HEK293 (cell line): ENCODE measurements around the gene CIAO2B.

ENCODE experiments used
- CTCF ChIA-PET: fragments of 350-600 bp; formaldehyde crosslinking; extraction: SDS; loops from one replicate; lab custom pipeline; 2021; ENCODE audit warnings: antibody characterized with exemption; lab: Yijun Ruan, JAX
- POLR2A ChIA-PET: fragments of 300-600 bp; formaldehyde crosslinking; extraction: SDS; loops from one replicate; lab custom pipeline; 2020; ENCODE audit warnings: antibody characterized with exemption, inconsistent platforms; lab: Yijun Ruan, JAX
- H3K27ac ChIP-seq: fragments of 200-500 bp; sonication (Bioruptor generic); 2 replicates; pipeline ENCODE4 v1.5.1; 2014; ENCODE audit warnings: low read depth, low read length, control low read depth, inconsistent platforms; ENCODE audit errors: extremely low read depth
- H3K36me3 ChIP-seq, 2 experiments: fragments of 200-500 bp in 1 of 2; sonication (Bioruptor generic) in 1 of 2; 1 replicate in 1 of 2; 2 replicates in 1 of 2; pipeline ENCODE4 v1.5.1; 2014 to 2017; ENCODE audit warnings: inconsistent platforms in 2 of 2, low read length in 2 of 2; ENCODE audit not compliant: control insufficient read depth in 2 of 2, insufficient read depth in 1 of 2
- H3K4me1 ChIP-seq: fragments of 200-500 bp; sonication (Bioruptor generic); 2 replicates; pipeline ENCODE4 v1.5.1; 2014; ENCODE audit warnings: mild to moderate bottlenecking, low read length, inconsistent platforms; ENCODE audit not compliant: control insufficient read depth, insufficient read depth
- H3K4me3 ChIP-seq: 2 replicates; pipeline ENCODE4 v1.5.1; 2011; ENCODE audit warnings: low read depth, mild to moderate bottlenecking, control low read depth, low read length, moderate library complexity
- H3K9me3 ChIP-seq: fragments of 200-500 bp; sonication (Bioruptor generic); 2 replicates; pipeline ENCODE4 v1.5.1; 2014; ENCODE audit warnings: low read depth, low read length, inconsistent platforms; ENCODE audit not compliant: control insufficient read depth, insufficient read depth
- BCL6B ChIP-seq: fragments of 450-650 bp; formaldehyde crosslinking; IDR thresholded peaks from 2 replicates; pipeline ENCODE4 v1.5.1; 2017; ENCODE audit warnings: missing biosample characterization, missing genetic modification characterization
- GLI2 ChIP-seq: fragments of 450-650 bp; formaldehyde crosslinking; IDR thresholded peaks from 2 replicates; pipeline ENCODE4; 2017; ENCODE audit warnings: missing biosample characterization, missing genetic modification characterization, low read depth, borderline replicate concordance
- KLF9 ChIP-seq: fragments of 450-650 bp; formaldehyde crosslinking; IDR thresholded peaks from 2 replicates; pipeline ENCODE4 v1.5.1; 2016; ENCODE audit warnings: missing biosample characterization, missing genetic modification characterization, low read depth
- PATZ1 ChIP-seq: fragments of 450-650 bp; formaldehyde crosslinking; IDR thresholded peaks from 2 replicates; pipeline ENCODE4 v1.5.1; 2016; ENCODE audit warnings: missing biosample characterization, missing genetic modification characterization
- SALL2 ChIP-seq: fragments of 450-650 bp; formaldehyde crosslinking; IDR thresholded peaks from 2 replicates; pipeline ENCODE4 v1.5.0; 2017; ENCODE audit warnings: missing biosample characterization, mild to moderate bottlenecking, missing genetic modification characterization, borderline replicate concordance
- SCRT1 ChIP-seq: fragments of 450-650 bp; formaldehyde crosslinking; IDR thresholded peaks from 2 replicates; pipeline ENCODE4 v1.5.1; 2016; ENCODE audit warnings: missing biosample characterization, missing genetic modification characterization, borderline replicate concordance
- SETDB1 ChIP-seq: IDR thresholded peaks from one replicate; pipeline ENCODE4 v1.6.1; 2017; ENCODE audit warnings: mild to moderate bottlenecking, low read length, moderate library complexity, mixed read lengths; ENCODE audit not compliant: insufficient read length
- ZBTB1 ChIP-seq: fragments of 450-650 bp; formaldehyde crosslinking; IDR thresholded peaks from 2 replicates; pipeline ENCODE4 v1.5.1; 2016; ENCODE audit warnings: missing biosample characterization, missing genetic modification characterization
- ZFHX2 ChIP-seq: fragments of 450-650 bp; formaldehyde crosslinking; conservative IDR thresholded peaks from 2 replicates; pipeline ENCODE4 v1.5.1; 2016; ENCODE audit warnings: missing biosample characterization, missing genetic modification characterization
- ZNF121 ChIP-seq: fragments of 450-650 bp; formaldehyde crosslinking; IDR thresholded peaks from 2 replicates; pipeline ENCODE4 v1.5.1; 2016; ENCODE audit warnings: missing biosample characterization, missing genetic modification characterization
- ZNF266 ChIP-seq: fragments of 450-650 bp; formaldehyde crosslinking; IDR thresholded peaks from 2 replicates; pipeline ENCODE4 v1.5.1; 2016; ENCODE audit warnings: missing biosample characterization, missing genetic modification characterization, low read depth
- ZNF280C ChIP-seq: fragments of 450-650 bp; formaldehyde crosslinking; IDR thresholded peaks from 2 replicates; pipeline ENCODE4 v1.5.1; 2016; ENCODE audit warnings: missing biosample characterization, missing genetic modification characterization
- ZNF501 ChIP-seq: fragments of 450-650 bp; formaldehyde crosslinking; IDR thresholded peaks from 2 replicates; pipeline ENCODE4 v1.5.1; 2016; ENCODE audit warnings: missing biosample characterization, missing genetic modification characterization
- ZNF510 ChIP-seq: fragments of 450-650 bp; formaldehyde crosslinking; IDR thresholded peaks from 2 replicates; pipeline ENCODE4 v1.5.1; 2018; ENCODE audit warnings: mild to moderate bottlenecking, missing genetic modification characterization, missing biosample characterization; ENCODE audit not compliant: insufficient replicate concordance
- ZNF596 ChIP-seq: fragments of 450-650 bp; IDR thresholded peaks from 2 replicates; pipeline ENCODE4 v1.5.0; 2018; ENCODE audit warnings: missing biosample characterization, mild to moderate bottlenecking, missing genetic modification characterization, moderate library complexity
- ZNF645 ChIP-seq: fragments of 450-650 bp; formaldehyde crosslinking; IDR thresholded peaks from 2 replicates; pipeline ENCODE4; 2016; ENCODE audit warnings: missing biosample characterization, missing genetic modification characterization
- ZNF777 ChIP-seq: fragments of 450-650 bp; formaldehyde crosslinking; IDR thresholded peaks from 2 replicates; pipeline ENCODE4 v1.5.1; 2017; ENCODE audit warnings: missing biosample characterization, missing genetic modification characterization, borderline replicate concordance
- ZSCAN30 ChIP-seq: fragments of 450-650 bp; IDR thresholded peaks from 2 replicates; pipeline ENCODE4 v1.5.1; 2018; ENCODE audit warnings: missing biosample characterization, mild to moderate bottlenecking, missing genetic modification characterization, moderate library complexity
- TF ChIP-seq, protein P1 (sequence below): fragments of 450-650 bp; formaldehyde crosslinking; conservative IDR thresholded peaks from 2 replicates; pipeline ENCODE4 v1.5.1; 2016; ENCODE audit warnings: low read depth, missing biosample characterization, missing genetic modification characterization

CIAO2B gene

DNA sequence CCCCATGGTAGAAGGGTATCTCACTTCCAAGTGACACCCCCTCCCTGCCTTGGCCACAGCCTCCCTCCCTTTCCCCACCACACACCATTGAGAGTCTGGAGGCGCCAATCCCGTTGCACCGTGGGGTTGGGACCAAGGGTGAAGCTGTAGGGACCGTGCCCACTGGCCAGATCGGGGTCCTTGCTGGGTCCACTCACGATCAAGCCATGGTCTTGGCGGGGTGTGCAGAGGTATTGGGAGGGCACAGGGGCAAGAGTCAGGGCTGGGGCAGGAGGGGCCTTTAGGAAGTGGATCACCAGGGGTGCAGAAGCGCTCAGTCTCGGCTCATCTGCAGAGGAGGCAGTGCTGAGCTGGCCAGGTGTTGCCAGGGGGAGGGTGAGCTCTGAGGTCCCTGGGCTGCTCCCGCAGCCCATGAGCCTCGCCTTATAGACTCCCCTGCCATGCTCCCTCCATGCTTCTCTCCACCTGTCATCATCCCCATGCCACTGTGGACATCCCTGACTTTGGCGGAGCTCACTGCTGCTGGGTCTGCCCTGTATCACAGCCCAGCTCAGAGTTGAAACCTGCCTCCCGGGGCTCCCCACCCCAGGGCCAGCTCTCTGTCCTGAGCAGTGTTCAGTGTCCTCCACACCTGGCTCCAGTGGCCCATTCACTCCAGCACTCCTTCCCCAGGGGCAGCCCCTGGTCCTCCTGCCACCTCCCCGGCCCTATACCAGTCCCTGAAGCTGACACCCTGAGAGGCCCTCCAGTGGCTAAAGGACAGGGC, 23.8 kb downstream of the CIAO2B start:
- ChIA-PET POLR2A (interaction anchor here (1.2 kb wide), 1 partner anchor 18 kb away, joined by 3 read pairs; no protein-coding TSS in a partner anchor), CTCF (interaction anchor here (0.9 to 1.4 kb wide), 5 partner anchors 9 to 19 kb away, joined by 3 to 7 read pairs (median 4); partner anchors contain the start of gene CDH16)
- Histone ChIP-seq H3K27ac (no peak overlapping the region), H3K9me3 (no peaks in the 10 kb centered on the region), H3K36me3 (no peaks in the 10 kb centered on the region), H3K4me3 (no peak overlapping the region), H3K4me1 (peaks cover 4% of the 10 kb centered on the region)
- TF ChIP-seq SETDB1 (no peak), ZFHX2 (tag by site-specific recombination) (no peak), ZSCAN30 (tag by site-specific recombination) (no peak), ZBTB1 (tag by site-specific recombination) (no peak), ZNF777 (tag by site-specific recombination) (no peak), ZNF121 (no peak), BCL6B (tag by site-specific recombination) (no peak), KLF9 (tag by site-specific recombination) (no peak), ZNF266 (tag by site-specific recombination) (no peak), ZNF596 (tag by site-specific recombination) (no peak), ZNF510 (tag by site-specific recombination) (no peak), GLI2 (tag by site-specific recombination) (no peak), PATZ1 (tag by site-specific recombination) (no peak), SCRT1 (no peak), ZNF645 (tag by site-specific recombination) (no peak), ZNF280C (tag by site-specific recombination) (no peak), ZNF501 (tag by site-specific recombination) (no peak), SALL2 (no peak)
- TF ChIP-seq, protein P1, sequence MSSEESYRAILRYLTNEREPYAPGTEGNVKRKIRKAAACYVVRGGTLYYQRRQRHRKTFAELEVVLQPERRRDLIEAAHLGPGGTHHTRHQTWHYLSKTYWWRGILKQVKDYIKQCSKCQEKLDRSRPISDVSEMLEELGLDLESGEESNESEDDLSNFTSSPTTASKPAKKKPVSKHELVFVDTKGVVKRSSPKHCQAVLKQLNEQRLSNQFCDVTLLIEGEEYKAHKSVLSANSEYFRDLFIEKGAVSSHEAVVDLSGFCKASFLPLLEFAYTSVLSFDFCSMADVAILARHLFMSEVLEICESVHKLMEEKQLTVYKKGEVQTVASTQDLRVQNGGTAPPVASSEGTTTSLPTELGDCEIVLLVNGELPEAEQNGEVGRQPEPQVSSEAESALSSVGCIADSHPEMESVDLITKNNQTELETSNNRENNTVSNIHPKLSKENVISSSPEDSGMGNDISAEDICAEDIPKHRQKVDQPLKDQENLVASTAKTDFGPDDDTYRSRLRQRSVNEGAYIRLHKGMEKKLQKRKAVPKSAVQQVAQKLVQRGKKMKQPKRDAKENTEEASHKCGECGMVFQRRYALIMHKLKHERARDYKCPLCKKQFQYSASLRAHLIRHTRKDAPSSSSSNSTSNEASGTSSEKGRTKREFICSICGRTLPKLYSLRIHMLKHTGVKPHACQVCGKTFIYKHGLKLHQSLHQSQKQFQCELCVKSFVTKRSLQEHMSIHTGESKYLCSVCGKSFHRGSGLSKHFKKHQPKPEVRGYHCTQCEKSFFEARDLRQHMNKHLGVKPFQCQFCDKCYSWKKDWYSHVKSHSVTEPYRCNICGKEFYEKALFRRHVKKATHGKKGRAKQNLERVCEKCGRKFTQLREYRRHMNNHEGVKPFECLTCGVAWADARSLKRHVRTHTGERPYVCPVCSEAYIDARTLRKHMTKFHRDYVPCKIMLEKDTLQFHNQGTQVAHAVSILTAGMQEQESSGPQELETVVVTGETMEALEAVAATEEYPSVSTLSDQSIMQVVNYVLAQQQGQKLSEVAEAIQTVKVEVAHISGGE (tag by site-specific recombination), result no peak
